ENCODE results near the gene ECHDC1. TPM values are rescaled to one million over a fixed set of nuclear protein-coding genes. Genes with fewer than 3 reads are reported as not detected.

The ECHDC1 gene
- total and polyA plus RNA-seq, 2 of the 4 experiments (the other 2 are of a cell fraction), result 33.1 to 40.3 TPM

GRCh38 chr6:127317388-127318128 lies 25.9 kb downstream of the ECHDC1 start:
- Histone ChIP-seq H3K4me2 (ENCODE audit: low read depth, low read length) (no peak overlapping the region), H3K9ac (ENCODE audit: low read depth, low read length) (no peak overlapping the region), H3K36me3 (ENCODE audit: control insufficient read depth, insufficient read depth, low read length) (peaks cover 3% of the 10 kb centered on the region), H3K27me3 (ENCODE audit: control insufficient read depth, insufficient read depth, low read length) (no peaks in the 10 kb centered on the region), H3K27ac (ENCODE audit: insufficient read depth, low read length) (no peak overlapping the region), H2BK15ac (ENCODE audit: low read depth, low read length) (no peak overlapping the region), H3K4me3 (ENCODE audit: insufficient read depth, low read depth, low read length) (no peak overlapping the region), H4K5ac (ENCODE audit: low read depth, low read length) (no peak overlapping the region), H3K79me1 (ENCODE audit: low read depth in 1 of 2, low read length in 2 of 2) (peaks cover 0 to 9% of the 10 kb centered on the region in 2 experiments; a peak in 3 of 4 replicates), H2BK5ac (ENCODE audit: low read depth, low read length, poor library complexity, severe bottlenecking) (no peak overlapping the region), H3K14ac (replicated peaks; ENCODE audit: low read depth, low read length) (no peak overlapping the region), H4K8ac (ENCODE audit: low read depth in 2 of 2, low read length in 2 of 2) (no peak overlapping the region), H2AK5ac (ENCODE audit: low read depth, low read length) (no peak overlapping the region), H2BK120ac (ENCODE audit: low read depth, low read length) (no peak overlapping the region), H4K91ac (ENCODE audit: insufficient read depth, low read depth, low read length) (no peak overlapping the region), H4K20me1 (ENCODE audit: insufficient read depth, low read length) (no peaks in the 10 kb centered on the region), H3K56ac (ENCODE audit: extremely low read depth, insufficient read depth, low read length) (no peak overlapping the region), H3K4ac (ENCODE audit: low read depth, low read length) (no peak overlapping the region), H3K4me1 (ENCODE audit: control insufficient read depth, insufficient read depth, low read length) (no peaks in the 10 kb centered on the region), H3K9me3 (ENCODE audit: control insufficient read depth, insufficient read depth, low read length) (no peaks in the 10 kb centered on the region), H3K23ac (ENCODE audit: low read depth, low read length) (no peak overlapping the region), H2BK20ac (ENCODE audit: low read depth, low read length) (no peak overlapping the region), H3K9me1 (ENCODE audit: insufficient read depth, low read length) (no peaks in the 10 kb centered on the region), H2AK9ac (replicated peaks; ENCODE audit: low read depth, low read length, poor library complexity) (no peak overlapping the region), H2AFZ (replicated peaks; ENCODE audit: low read length, poor library complexity) (no peak overlapping the region), H3K18ac (ENCODE audit: low read depth, low read length) (no peak overlapping the region)
- intact Hi-C loops (cut with micrococcal nuclease) (no loop called here), in situ Hi-C loops (cut with MboI; ENCODE audit: low sequenced_read_pairs) (no loop called here), dilution Hi-C loops (cut with HindIII; ENCODE audit: low sequenced_read_pairs, unreplicated experiment) (no loop called here)
- WGBS, 2 experiments (ENCODE audit: extremely low coverage in 2 of 2, insufficient read length in 1 of 2), result no CpG with 5 or more reads among the region's 6 CpGs
- DNase-seq, result no peak
- BruUV-seq (replicated peaks), result no TSS peak
- ATAC-seq (ENCODE audit: low read depth), result no peak
- POLR2A ChIA-PET (ENCODE audit: unreplicated experiment), result no interaction called here
- CTCF ChIA-PET, result no interaction called here
- TF ChIP-seq RFX5 (IDR thresholded peaks at IDR 0.05; ENCODE audit: low read depth, low read length) (no peak), MAFK (IDR thresholded peaks at IDR 0.05; ENCODE audit: low read depth, low read length) (no peak), USF2 (IDR thresholded peaks at IDR 0.05; ENCODE audit: low read depth, low read length) (no peak), ELK1 (IDR thresholded peaks at IDR 0.05; ENCODE audit: borderline replicate concordance, low read depth, low read length) (no peak), CEBPB (IDR thresholded peaks at IDR 0.05; ENCODE audit: low read depth, low read length) (no peak), RCOR1 (IDR thresholded peaks at IDR 0.05; ENCODE audit: insufficient replicate concordance, low read length) (no peak), MXI1 (IDR thresholded peaks at IDR 0.05; ENCODE audit: borderline replicate concordance, low read depth, low read length) (no peak), RAD21 (IDR thresholded peaks at IDR 0.05; ENCODE audit: low read length) (no peak), POLR2A (IDR thresholded peaks at IDR 0.05; ENCODE audit: low read depth, low read length) (no peak), MAZ (IDR thresholded peaks at IDR 0.05; ENCODE audit: borderline replicate concordance, low read depth, low read length) (no peak), FOS (IDR thresholded peaks at IDR 0.05; ENCODE audit: low read depth, low read length) (no peak), CTCF (conservative IDR thresholded peaks at IDR 0.05; ENCODE audit: low read depth, low read length) (no peak), BHLHE40 (IDR thresholded peaks at IDR 0.05; ENCODE audit: low read depth, low read length) (no peak)

Measured in IMR-90 (cell line).